Left kidney (tissue), 8 donors: ENCODE measurements around the gene NME2. TPM values are rescaled to one million over a fixed set of nuclear protein-coding genes. Genes with fewer than 3 reads are reported as not detected.
"Not testable (repeated sequence)": the region's sequence is repeated elsewhere in the genome, so short reads cannot be mapped to it uniquely, and the experiment has no call there.

Experiments used
- DNase-seq: peaks from one replicate; pipeline ENCODE4 v3.0.0-alpha.2; 2013
- long read RNA-seq, 8 donors: transcript quantifications; one replicate each; lab custom pipeline, GENCODE V29; 2026
- polyA plus RNA-seq: library from polyadenylated mRNA; unstranded; fragments of 120-200 nt; gene quantifications from one replicate; pipeline ENCODE4 v1.2.1, GENCODE V29; 2013; ENCODE audit not compliant: insufficient read length

Gene NME2
- 242 TPM for polyA plus RNA-seq
- long read RNA-seq, donor 1, transcript NME2-209 (2 exons, 789 nt): minor isoform, 43 of 331 reads
- long read RNA-seq, donor 1, transcript NME2-208 (3 exons, 565 nt): minor isoform, 14 of 331 reads
- long read RNA-seq, donor 1, transcript NME2-202 (4 exons, 866 nt): minor isoform, 45 of 331 reads
- long read RNA-seq, donor 1, transcript NME2-205 (5 exons, 826 nt): major isoform, 192 of 331 reads
- long read RNA-seq, donor 1, partial matches to known transcripts: 5 of 331 reads
- long read RNA-seq, donor 1, other reads (novel, unspliced or antisense): 13 of 331 reads
- long read RNA-seq, donor 2, transcript NME2-204 (5 exons, 749 nt): minor isoform, 75 of 257 reads
- long read RNA-seq, donor 2, transcript NME2-202 (4 exons, 866 nt): minor isoform, 34 of 257 reads
- long read RNA-seq, donor 2, transcript NME2-209 (2 exons, 789 nt): minor isoform, 23 of 257 reads
- long read RNA-seq, donor 2, transcript NME2-205 (5 exons, 826 nt): major isoform, 103 of 257 reads
- long read RNA-seq, donor 2, partial matches to known transcripts: 5 of 257 reads
- long read RNA-seq, donor 2, other reads (novel, unspliced or antisense): 0 of 257 reads
- long read RNA-seq, donor 3, transcript NME2-202 (4 exons, 866 nt): minor isoform, 30 of 216 reads
- long read RNA-seq, donor 3, transcript NME2-204 (5 exons, 749 nt): minor isoform, 8 of 216 reads
- long read RNA-seq, donor 3, transcript NME2-209 (2 exons, 789 nt): minor isoform, 30 of 216 reads
- long read RNA-seq, donor 3, transcript NME2-205 (5 exons, 826 nt): major isoform, 130 of 216 reads
- long read RNA-seq, donor 3, partial matches to known transcripts: 5 of 216 reads
- long read RNA-seq, donor 3, other reads (novel, unspliced or antisense): 0 of 216 reads
- long read RNA-seq, donor 4, transcript NME2-205 (5 exons, 826 nt): major isoform, 30 of 77 reads
- long read RNA-seq, donor 4, transcript NME2-209 (2 exons, 789 nt): minor isoform, 18 of 77 reads
- long read RNA-seq, donor 4, transcript NME2-202 (4 exons, 866 nt): minor isoform, 14 of 77 reads
- long read RNA-seq, donor 4, transcript NME2-208 (3 exons, 565 nt): minor isoform, 5 of 77 reads
- long read RNA-seq, donor 4, partial matches to known transcripts: 6 of 77 reads
- long read RNA-seq, donor 4, other reads (novel, unspliced or antisense): 0 of 77 reads
- long read RNA-seq, donor 5, transcript NME2-202 (4 exons, 866 nt): minor isoform, 70 of 497 reads
- long read RNA-seq, donor 5, transcript NME2-205 (5 exons, 826 nt): major isoform, 330 of 497 reads
- long read RNA-seq, donor 5, transcript NME2-209 (2 exons, 789 nt): minor isoform, 59 of 497 reads
- long read RNA-seq, donor 5, transcript NME2-208 (3 exons, 565 nt): minor isoform, 18 of 497 reads
- long read RNA-seq, donor 5, partial matches to known transcripts: 0 of 497 reads
- long read RNA-seq, donor 5, other reads (novel, unspliced or antisense): 0 of 497 reads
- long read RNA-seq, donor 6, transcript NME2-208 (3 exons, 565 nt): minor isoform, 24 of 362 reads
- long read RNA-seq, donor 6, transcript NME2-209 (2 exons, 789 nt): minor isoform, 40 of 362 reads
- long read RNA-seq, donor 6, transcript NME2-205 (5 exons, 826 nt): major isoform, 232 of 362 reads
- long read RNA-seq, donor 6, transcript NME2-202 (4 exons, 866 nt): minor isoform, 42 of 362 reads
- long read RNA-seq, donor 6, partial matches to known transcripts: 5 of 362 reads
- long read RNA-seq, donor 6, other reads (novel, unspliced or antisense): 0 of 362 reads
- long read RNA-seq, donor 7, transcript NME2-202 (4 exons, 866 nt): minor isoform, 42 of 444 reads
- long read RNA-seq, donor 7, transcript NME2-209 (2 exons, 789 nt): minor isoform, 46 of 444 reads
- long read RNA-seq, donor 7, transcript NME2-205 (5 exons, 826 nt): major isoform, 285 of 444 reads
- long read RNA-seq, donor 7, transcript NME2-208 (3 exons, 565 nt): minor isoform, 20 of 444 reads
- long read RNA-seq, donor 7, partial matches to known transcripts: 13 of 444 reads
- long read RNA-seq, donor 7, other reads (novel, unspliced or antisense): 6 of 444 reads
- long read RNA-seq, donor 8, transcript NME2-202 (4 exons, 866 nt): minor isoform, 15 of 116 reads
- long read RNA-seq, donor 8, transcript NME2-208 (3 exons, 565 nt): minor isoform, 5 of 116 reads
- long read RNA-seq, donor 8, transcript NME2-205 (5 exons, 826 nt): major isoform, 80 of 116 reads
- long read RNA-seq, donor 8, transcript NME2-209 (2 exons, 789 nt): minor isoform, 12 of 116 reads
- long read RNA-seq, donor 8, partial matches to known transcripts: 0 of 116 reads
- long read RNA-seq, donor 8, other reads (novel, unspliced or antisense): 0 of 116 reads

GRCh38 chr17:51166198-51166986 is at the start of gene NME2:
TSS of gene NME2 (plus strand) at chr17:51166411. CDS start at chr17:51166831, 420 bp downstream.
- DNase-seq: peak; percentile 85

- DNase-seq: no peak
Measured at GRCh38 chr17:51118330-51119195, 47.6 kb upstream of the NME2 start.

GRCh38 chr17:51119415-51120356 is 46.5 kb upstream of the NME2 start:
- DNase-seq: peak; percentile 69

GRCh38 chr17:51120357-51120738 is 45.9 kb upstream of the NME2 start:
- no peak for DNase-seq

GRCh38 chr17:51120739-51121619 is 45.2 kb upstream of the NME2 start, which contains the start of gene SPAG9:
TSS of gene SPAG9 (minus strand) at chr17:51120868. CDS start at chr17:51120656, 212 bp downstream.
- peak; percentile 95 for DNase-seq

GRCh38 chr17:51121620-51122472 is 44.4 kb upstream of the NME2 start:
- DNase-seq: peak; percentile 87

GRCh38 chr17:51122473-51123115 is 43.6 kb upstream of the NME2 start:
- not testable (repeated sequence) for DNase-seq

- DNase-seq: no peak
Measured at GRCh38 chr17:51124640-51125503, 41.3 kb upstream of the NME2 start.

GRCh38 chr17:51128076-51128475 is 38.1 kb upstream of the NME2 start:
- no peak for DNase-seq

- no peak for DNase-seq
Measured at GRCh38 chr17:51132964-51133319, 33.3 kb upstream of the NME2 start.

- DNase-seq: no peak
Measured at GRCh38 chr17:51133365-51133764, 32.8 kb upstream of the NME2 start.

- no peak for DNase-seq
Measured at GRCh38 chr17:51135956-51136355, 30.3 kb upstream of the NME2 start.

GRCh38 chr17:51142597-51142996 is 23.6 kb upstream of the NME2 start:
- no peak for DNase-seq
